Measurements from ENCODE around the gene FKBP1C. TPM values are rescaled to one million over a fixed set of nuclear protein-coding genes. Genes with fewer than 3 reads are reported as not detected.

The FKBP1C gene
- not detected for total RNA-seq

DNA sequence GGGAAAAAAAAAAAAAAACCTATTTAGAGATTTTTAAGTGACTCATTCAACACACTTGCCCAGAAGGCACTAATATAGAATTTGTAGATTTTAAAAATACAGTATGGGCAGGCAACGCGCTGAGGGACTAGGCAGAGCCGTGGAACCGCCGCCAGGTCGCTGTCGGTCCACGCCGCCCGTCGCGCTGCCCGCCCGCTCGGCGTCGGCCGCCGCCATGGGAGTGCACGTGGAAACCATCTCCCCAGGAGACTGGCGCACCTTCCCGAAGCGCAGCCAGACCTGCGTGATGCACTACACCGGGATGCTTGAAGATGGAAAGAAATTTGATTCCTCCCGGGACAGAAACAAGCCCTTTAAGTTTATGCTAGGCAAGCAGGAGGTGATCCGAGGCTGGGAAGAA is at the start of gene FKBP1C:
FKBP1C (plus strand) TSS at position 127 of the 400 bp plus-strand sequence.

Small RNA genes within 50 kb of the gene (small RNA-seq; reads per million reads assigned to genes)
- gene SPTLC1P3 (ENCODE audit: low replicate concordance) = not detected

Other genes with a start within 250 kb of the FKBP1C start
- 0.41 TPM for gene LGSN, start 108.5 kb downstream of the FKBP1C start, total RNA-seq

Data from metanephros (tissue), 2 donors.